IMR-90 (cell line): ENCODE measurements around the gene ATIC. TPM values are rescaled to one million over a fixed set of nuclear protein-coding genes. Genes with fewer than 3 reads are reported as not detected.

ENCODE experiments used
- ATAC-seq: fragments of 200-7000 bp; cut with Tn5 transposase; 2 replicates; pipeline ENCODE4 v1.9.1; 2020; ENCODE audit warnings: low read depth, mild to moderate bottlenecking, moderate library complexity
- BruUV-seq: library from RNA; stranded (reverse); fragments of 400-500 nt; replicated peaks from 2 replicates; lab custom pipeline; 2021; lab: Mats Ljungman, UMichigan
- CTCF ChIA-PET: fragments of 300-600 bp; formaldehyde crosslinking; extraction: SDS; loops from one replicate; lab custom pipeline; 2021; ENCODE audit warnings: antibody characterized with exemption; lab: Yijun Ruan, JAX
- POLR2A ChIA-PET: fragments of 300-600 bp; sonication (Branson Sonifier 250); formaldehyde crosslinking; loops from one replicate; lab custom pipeline; 2022; ENCODE audit warnings: antibody characterized with exemption; ENCODE audit not compliant: unreplicated experiment; lab: Charles Lee
- DNase-seq: peaks from one replicate; pipeline ENCODE4 v3.0.0; 2013
- H2AFZ ChIP-seq: replicated peaks from 2 replicates; pipeline ENCODE3; 2013; ENCODE audit warnings: low read length, mild to moderate bottlenecking; ENCODE audit not compliant: poor library complexity
- H2AK5ac ChIP-seq: 2 replicates; pipeline ENCODE4 v1.6.1; 2013; ENCODE audit warnings: low read depth, low read length, inconsistent platforms
- H2AK9ac ChIP-seq: replicated peaks from 2 replicates; pipeline ENCODE3; 2013; ENCODE audit warnings: mild to moderate bottlenecking, low read depth, low read length, moderate library complexity; ENCODE audit not compliant: poor library complexity
- H2BK120ac ChIP-seq: 2 replicates; pipeline ENCODE4 v1.6.1; 2013; ENCODE audit warnings: low read depth, low read length, inconsistent platforms
- H2BK15ac ChIP-seq: 3 replicates; pipeline ENCODE4 v1.6.1; 2013; ENCODE audit warnings: low read depth, low read length, inconsistent platforms
- H2BK20ac ChIP-seq: 2 replicates; pipeline ENCODE4 v1.6.1; 2013; ENCODE audit warnings: low read depth, mild to moderate bottlenecking, inconsistent platforms, low read length, moderate library complexity
- H2BK5ac ChIP-seq: 2 replicates; pipeline ENCODE4 v1.6.1; 2013; ENCODE audit warnings: mild to moderate bottlenecking, low read depth, low read length, inconsistent platforms; ENCODE audit not compliant: poor library complexity, severe bottlenecking
- H3K14ac ChIP-seq: replicated peaks from 2 replicates; pipeline ENCODE4 v1.6.1; 2013; ENCODE audit warnings: low read depth, low read length, inconsistent platforms
- H3K18ac ChIP-seq: 2 replicates; pipeline ENCODE4 v1.6.1; 2013; ENCODE audit warnings: low read depth, low read length, control low read depth
- H3K23ac ChIP-seq: 2 replicates; pipeline ENCODE4 v1.6.1; 2013; ENCODE audit warnings: low read depth, low read length, inconsistent platforms
- H3K27ac ChIP-seq: 2 replicates; pipeline ENCODE4 v1.5.1; 2013; ENCODE audit warnings: mild to moderate bottlenecking, control low read depth, low read length; ENCODE audit not compliant: insufficient read depth
- H3K27me3 ChIP-seq: 2 replicates; pipeline ENCODE4 v1.6.1; 2013; ENCODE audit warnings: low read length; ENCODE audit not compliant: control insufficient read depth, insufficient read depth
- H3K36me3 ChIP-seq: 2 replicates; pipeline ENCODE4 v1.6.1; 2013; ENCODE audit warnings: low read length, mixed read lengths; ENCODE audit not compliant: control insufficient read depth, insufficient read depth
- H3K4ac ChIP-seq: 2 replicates; pipeline ENCODE4 v1.6.1; 2013; ENCODE audit warnings: low read depth, low read length, inconsistent platforms
- H3K4me1 ChIP-seq: 2 replicates; pipeline ENCODE4 v1.6.1; 2013; ENCODE audit warnings: low read length, mixed read lengths; ENCODE audit not compliant: control insufficient read depth, insufficient read depth
- H3K4me2 ChIP-seq: 2 replicates; pipeline ENCODE4 v1.6.1; 2013; ENCODE audit warnings: low read depth, mild to moderate bottlenecking, control low read depth, low read length, moderate library complexity
- H3K4me3 ChIP-seq: 2 replicates; pipeline ENCODE4 v1.5.1; 2013; ENCODE audit warnings: low read depth, mild to moderate bottlenecking, control low read depth, low read length, moderate library complexity; ENCODE audit not compliant: insufficient read depth
- H3K56ac ChIP-seq: 2 replicates; pipeline ENCODE4 v1.6.1; 2013; ENCODE audit warnings: low read length, inconsistent platforms; ENCODE audit not compliant: insufficient read depth; ENCODE audit errors: extremely low read depth
- H3K79me1 ChIP-seq, 2 experiments: 2 replicates each; pipeline ENCODE4 v1.6.1; 2013; ENCODE audit warnings: low read length in 2 of 2, inconsistent platforms in 1 of 2, low read depth in 1 of 2
- H3K9ac ChIP-seq: 2 replicates; pipeline ENCODE4 v1.6.1; 2013; ENCODE audit warnings: low read depth, low read length, control low read depth
- H3K9me1 ChIP-seq: 2 replicates; pipeline ENCODE4 v1.6.1; 2013; ENCODE audit warnings: low read length, inconsistent platforms; ENCODE audit not compliant: insufficient read depth
- H3K9me3 ChIP-seq: 2 replicates; pipeline ENCODE4 v1.6.1; 2013; ENCODE audit warnings: low read length; ENCODE audit not compliant: control insufficient read depth, insufficient read depth
- H4K20me1 ChIP-seq: 2 replicates; pipeline ENCODE4 v1.6.1; 2013; ENCODE audit warnings: low read length, inconsistent platforms; ENCODE audit not compliant: insufficient read depth
- H4K5ac ChIP-seq: 2 replicates; pipeline ENCODE4 v1.6.1; 2013; ENCODE audit warnings: mild to moderate bottlenecking, low read depth, low read length, control low read depth
- H4K8ac ChIP-seq, 2 experiments: 2 replicates each; pipeline ENCODE4 v1.6.1; 2013; ENCODE audit warnings: low read depth in 2 of 2, low read length in 2 of 2, control low read depth in 1 of 2, inconsistent platforms in 1 of 2
- H4K91ac ChIP-seq: 2 replicates; pipeline ENCODE4 v1.6.1; 2013; ENCODE audit warnings: low read depth, low read length, inconsistent platforms; ENCODE audit not compliant: insufficient read depth
- RAD21 ChIP-seq: IDR thresholded peaks from 2 replicates; pipeline ENCODE4 v1.6.1; 2012; ENCODE audit warnings: low read length, improper control_type of control experiment
- WGBS, 2 experiments: methylation state at CpG; one replicate each; pipeline versions ENCODE4 v1.1.5 to v1.1.7; 2013; ENCODE audit warnings: missing lambda C conversion rate in 2 of 2; ENCODE audit not compliant: insufficient read length in 1 of 2; ENCODE audit errors: extremely low coverage in 2 of 2; 5-methylcytosine and 5-hydroxymethylcytosine counted together
- dilution Hi-C: fragments of 300-500 bp; cut with HindIII; formaldehyde crosslinking; loops from one replicate; pipeline ENCODE4 v1.14.3; 2018; ENCODE audit warnings: low sequenced_read_pairs; ENCODE audit not compliant: unreplicated experiment
- in situ Hi-C: fragments of 300-500 bp; cut with MboI; formaldehyde crosslinking; loops from 3 replicates; pipeline ENCODE4 v1.14.3; 2019; ENCODE audit warnings: low sequenced_read_pairs, inconsistent platforms, mixed read lengths
- intact Hi-C: fragments of 100-400 bp; cut with micrococcal nuclease; formaldehyde crosslinking; loops from 2 replicates; pipeline ENCODE4 v1.10.0; 2022
- polyA plus RNA-seq, 3 experiments: library from polyadenylated mRNA; depleted of rRNA; stranded (reverse); fragments of >200 nt; gene quantifications; 2 replicates each; pipeline ENCODE4 v1.2.3, GENCODE V29; 2012; ENCODE audit warnings: low replicate concordance in 1 of 3
- total RNA-seq: library from RNA; depleted of rRNA; stranded (reverse); fragments of >200 nt; gene quantifications from 2 replicates; pipeline ENCODE4 v1.2.3, GENCODE V29; 2012

Gene ATIC
- total and polyA plus RNA-seq, 2 of the 4 experiments (the other 2 are of a cell fraction), result 30.5 to 101 TPM

DNA sequence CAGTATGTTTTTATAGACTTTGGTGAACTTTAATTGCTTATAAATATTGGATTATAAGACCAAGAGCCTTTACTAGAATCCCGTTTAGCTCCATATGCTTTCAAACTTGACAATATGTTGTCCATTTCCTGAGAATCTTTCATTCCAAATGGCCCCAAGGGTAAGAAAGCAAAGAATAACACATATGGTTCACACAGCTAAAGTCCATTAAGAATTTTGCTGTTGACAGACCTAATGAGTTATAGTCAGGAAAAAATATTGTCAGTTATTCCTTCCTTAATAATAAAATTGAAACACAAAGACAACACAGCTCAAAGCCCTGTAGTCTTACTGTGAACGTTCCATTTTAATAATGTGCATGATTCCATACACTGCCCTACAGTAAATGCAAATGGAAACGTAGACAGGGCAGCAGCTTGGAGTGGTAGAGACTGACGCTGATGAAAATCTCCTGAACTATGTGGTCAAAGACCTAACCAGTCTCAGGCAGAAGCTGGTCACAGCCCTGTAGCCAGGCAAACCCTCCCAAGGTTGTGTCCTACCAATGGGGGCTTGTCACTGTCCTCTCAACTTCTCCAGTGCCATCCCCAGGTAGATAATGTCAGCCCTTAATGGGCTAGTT is 49.0 kb upstream of the ATIC start:
- TF ChIP-seq RAD21, result no peak
- Histone ChIP-seq H3K79me1 (no peaks in the 10 kb centered on the region), H3K27me3 (no peaks in the 10 kb centered on the region), H3K4me2 (no peak overlapping the region), H3K9me1 (no peaks in the 10 kb centered on the region), H3K36me3 (no peaks in the 10 kb centered on the region), H2BK20ac (no peak overlapping the region), H3K4ac (no peak overlapping the region), H2AK5ac (no peak overlapping the region), H3K4me1 (no peaks in the 10 kb centered on the region), H3K23ac (no peak overlapping the region), H2AFZ (no peak overlapping the region), H2BK5ac (no peak overlapping the region), H4K20me1 (no peaks in the 10 kb centered on the region), H2BK120ac (no peak overlapping the region), H3K9me3 (no peaks in the 10 kb centered on the region), H3K56ac (no peak overlapping the region), H3K27ac (no peak overlapping the region), H4K8ac (no peak overlapping the region), H3K14ac (no peak overlapping the region), H3K18ac (no peak overlapping the region), H2AK9ac (no peak overlapping the region), H2BK15ac (no peak overlapping the region), H3K9ac (no peak overlapping the region), H3K4me3 (no peak overlapping the region), H4K5ac (no peak overlapping the region), H4K91ac (no peak overlapping the region)
- intact Hi-C loops (no loop called here), in situ Hi-C loops (no loop called here), dilution Hi-C loops (no loop called here)
- BruUV-seq, result no TSS peak
- no CpG with 5 or more reads among the region's 4 CpGs for WGBS, 2 experiments
- ATAC-seq (no peak), DNase-seq (no peak)
- CTCF ChIA-PET, result interaction anchor here (0.6 kb wide), 1 partner anchor 726 kb away, joined by 3 read pairs; no protein-coding TSS in a partner anchor
- POLR2A ChIA-PET, result no interaction called here
